NB4 (cell line): ENCODE results near the gene MAML2.
"Not testable (repeated sequence)": the region's sequence is repeated elsewhere in the genome, so short reads cannot be mapped to it uniquely, and the experiment has no call there.

Experiments used
- CTCF ChIP-seq: IDR thresholded peaks from one replicate; pipeline ENCODE4 v1.5.1; 2012; ENCODE audit warnings: low read depth, low read length
- MAX ChIP-seq: IDR thresholded peaks from 2 replicates; pipeline ENCODE4 v1.6.1; 2011; ENCODE audit warnings: low read depth, low read length
- MYC ChIP-seq: IDR thresholded peaks from 2 replicates; pipeline ENCODE4 v1.6.1; 2011; ENCODE audit warnings: low read depth, low read length
- POLR2A ChIP-seq: IDR thresholded peaks from 2 replicates; pipeline ENCODE4 v1.6.1; 2011; ENCODE audit warnings: mild to moderate bottlenecking; ENCODE audit not compliant: insufficient read length; ENCODE audit errors: extremely low read depth

- not testable (repeated sequence) for TF ChIP-seq CTCF, POLR2A, MYC, MAX
Measured at GRCh38 chr11:96268527-96268926, 74.5 kb downstream of the MAML2 start.
